ENCODE data around the gene DIO1. TPM values are rescaled to one million over a fixed set of nuclear protein-coding genes. Genes with fewer than 3 reads are reported as not detected.

The DIO1 gene
- not detected in 2 replicates for total RNA-seq

GRCh38 chr1:53893999-53894636, at the start of gene DIO1:
Gene DIO1 (plus strand): TSS chr1:53894187. CDS start chr1:53894211, 24 bp downstream.

GRCh38 chr1:53889304-53890298, 4.4 kb upstream of the DIO1 start, which contains the start of gene YIPF1:
Gene YIPF1 (minus strand): TSS chr1:53889797. CDS start chr1:53888937, 860 bp downstream.

GRCh38 chr1:53945433-53946251, 51.7 kb downstream of the DIO1 start, which contains the start of gene IFT25:
Gene IFT25 (minus strand): TSS chr1:53945699. CDS start chr1:53940082, 5,617 bp downstream.

GRCh38 chr1:53946252-53947171, 52.5 kb downstream of the DIO1 start, which contains the start of gene LRRC42:
Gene LRRC42 (plus strand): TSS chr1:53946350. CDS start chr1:53952000, 5,650 bp downstream.

Other genes with a start within 250 kb of the DIO1 start
- 0.37 and 2.7 TPM in 2 replicates for gene GLIS1, start 155.0 kb upstream of the DIO1 start, total RNA-seq
- gene NDC1, start 55.9 kb upstream of the DIO1 start, total RNA-seq: 14.0 and 20.2 TPM in 2 replicates
- gene YIPF1, start 4.4 kb upstream of the DIO1 start, total RNA-seq: 21.4 and 21.9 TPM in 2 replicates
- 14.0 and 14.9 TPM in 2 replicates for gene IFT25, start 51.5 kb downstream of the DIO1 start, total RNA-seq
- gene LRRC42, start 52.2 kb downstream of the DIO1 start, total RNA-seq: 24.3 and 33.9 TPM in 2 replicates
- gene LDLRAD1, start 124.0 kb downstream of the DIO1 start, total RNA-seq: not detected in 2 replicates
- 313 and 741 TPM in 2 replicates for gene TMEM59, start 159.0 kb downstream of the DIO1 start, total RNA-seq
- gene TCEANC2, start 159.4 kb downstream of the DIO1 start, total RNA-seq: 3.0 and 3.8 TPM in 2 replicates

Measured in smooth muscle cell of the umbilical artery (primary cell).